Effector CD4-positive, alpha-beta T cell (primary cell): Measurements from ENCODE around the gene DDX47.
"Not testable (repeated sequence)": the region's sequence is repeated elsewhere in the genome, so short reads cannot be mapped to it uniquely, and the experiment has no call there.

Experiments used
- DNase-seq: peaks from one replicate; pipeline ENCODE4 v3.0.0-alpha.2; 2020

DDX47 gene

DNA sequence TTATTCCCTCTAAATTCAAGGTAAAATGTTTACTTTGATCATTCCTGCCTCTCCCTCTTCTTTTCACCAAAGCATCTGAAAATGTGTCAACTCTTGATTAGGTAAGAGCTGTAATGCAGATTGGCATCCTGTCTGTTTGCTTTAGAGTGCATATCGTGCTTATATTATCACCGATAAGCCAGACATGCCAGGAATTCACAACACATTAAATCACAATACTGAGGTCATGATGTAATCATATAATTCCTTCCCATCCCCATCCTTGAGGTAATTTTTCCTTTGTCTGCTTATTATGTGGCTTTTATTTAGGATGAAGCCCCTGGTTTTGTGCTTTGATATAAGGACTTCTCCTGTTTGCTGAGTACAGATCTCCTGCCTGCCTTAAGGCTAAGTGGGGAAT, 10.2 kb downstream of the DDX47 start:
- no peak for DNase-seq

DNA sequence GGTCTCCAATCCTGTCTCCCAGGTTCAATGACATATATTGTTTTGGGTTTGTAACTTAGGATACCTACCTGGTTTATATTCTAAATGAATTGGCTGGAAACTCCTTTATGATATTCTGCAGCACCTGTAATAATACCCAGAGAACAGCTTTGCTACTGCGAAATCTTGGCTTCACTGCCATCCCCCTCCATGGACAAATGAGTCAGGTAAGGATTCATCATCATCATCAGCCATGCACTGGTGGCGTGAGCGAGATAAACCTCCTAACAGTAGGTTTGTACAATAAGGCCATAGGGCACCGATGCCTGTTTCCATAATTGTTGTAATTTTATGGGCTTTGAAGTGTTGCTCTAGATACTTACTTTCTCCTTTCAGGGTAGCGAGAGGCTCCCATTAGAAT, 10.7 kb downstream of the DDX47 start:
- no peak for DNase-seq

DNA sequence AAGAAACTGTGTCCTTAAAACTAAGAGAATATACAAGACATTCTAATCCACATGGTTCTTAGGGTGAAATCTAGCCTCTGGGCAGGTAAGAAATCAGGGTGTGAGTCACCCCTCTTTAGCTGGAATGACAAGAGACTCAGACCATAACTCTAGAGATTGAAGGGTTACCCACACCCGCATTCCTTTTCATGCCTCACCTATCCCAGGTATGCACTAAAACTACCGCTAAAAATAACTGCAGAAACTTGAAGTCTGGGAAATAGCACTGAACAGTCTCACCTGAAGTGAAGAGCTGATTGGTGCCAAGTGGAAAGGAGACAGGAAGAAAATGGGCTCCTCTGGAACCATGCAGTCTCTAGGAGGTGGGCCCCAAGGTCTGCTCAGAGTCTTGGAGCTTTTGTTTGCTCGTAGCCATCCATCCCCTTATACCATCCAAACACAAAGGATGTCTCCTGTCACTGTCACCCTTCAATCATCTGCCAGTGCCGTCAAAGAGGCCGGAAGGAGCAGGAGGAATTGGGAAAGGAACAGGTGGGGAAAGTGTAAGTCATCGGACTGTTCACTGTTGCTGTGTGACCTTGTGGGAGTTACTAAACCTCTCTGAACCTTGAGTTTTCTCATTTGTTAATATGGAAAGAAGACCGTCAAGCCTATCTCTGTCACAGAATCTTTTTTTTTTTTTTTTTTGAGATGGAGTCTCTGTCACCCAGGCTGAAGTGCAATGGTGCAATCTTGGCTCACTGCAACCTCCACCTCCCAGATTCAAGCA, 22.4 kb downstream of the DDX47 start:
- no peak for DNase-seq

DNA sequence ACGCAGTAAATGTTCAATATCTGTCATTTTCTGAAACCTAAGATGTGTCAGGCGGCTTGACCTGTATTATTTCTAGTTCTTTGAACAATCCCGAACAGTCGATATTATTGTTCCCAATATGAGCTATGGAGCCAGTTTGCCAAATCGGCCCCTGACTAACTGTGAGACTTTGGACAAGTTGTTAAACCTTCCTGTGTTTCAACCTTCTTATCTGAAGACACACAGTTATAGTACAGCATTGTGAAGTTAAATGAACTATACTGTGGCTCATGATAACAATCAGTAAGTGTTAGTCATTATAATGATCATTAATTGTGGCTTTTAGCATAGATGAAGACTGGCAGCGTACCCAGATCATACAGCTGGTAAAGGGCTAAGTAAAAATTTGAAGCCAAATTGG, 23.4 kb downstream of the DDX47 start:
- no peak for DNase-seq

DNA sequence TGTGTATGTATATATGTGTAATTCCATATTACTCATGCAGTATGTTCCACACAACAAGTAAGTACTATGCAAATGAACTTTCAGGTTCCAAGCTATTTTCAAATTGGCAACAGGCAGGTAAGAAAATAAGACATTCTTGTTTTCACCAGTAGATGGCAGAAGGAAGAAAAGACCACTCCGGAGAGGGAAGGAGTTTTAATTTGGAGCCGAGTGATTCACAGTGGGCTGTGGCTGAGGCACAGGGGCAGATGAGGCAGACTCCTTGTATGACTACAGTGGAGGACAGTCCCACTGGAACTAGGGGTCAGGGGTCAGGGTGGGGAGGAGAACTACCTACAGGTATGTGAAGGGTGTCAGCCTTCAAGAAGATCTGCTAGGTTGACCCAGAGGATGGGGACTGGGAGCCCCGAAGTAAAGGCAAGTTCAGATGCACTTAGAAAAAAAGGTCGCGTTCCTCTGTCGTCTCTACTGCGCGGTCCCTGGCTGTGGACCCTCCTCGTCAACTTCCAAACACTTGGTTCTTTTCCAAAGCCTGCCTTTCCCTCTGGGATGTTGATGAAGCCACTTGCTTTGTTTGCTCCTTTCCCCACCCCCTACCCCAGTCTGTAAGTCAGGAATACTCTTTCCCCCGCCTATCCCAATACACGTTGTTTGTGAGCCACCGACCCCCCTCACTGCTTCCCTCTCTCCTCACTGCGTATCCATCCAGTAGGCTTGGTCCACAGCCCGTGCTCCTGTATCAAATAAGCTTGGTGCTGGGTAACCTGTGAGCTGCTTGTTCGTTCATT, 24.1 kb downstream of the DDX47 start:
- DNase-seq = no peak

DNA sequence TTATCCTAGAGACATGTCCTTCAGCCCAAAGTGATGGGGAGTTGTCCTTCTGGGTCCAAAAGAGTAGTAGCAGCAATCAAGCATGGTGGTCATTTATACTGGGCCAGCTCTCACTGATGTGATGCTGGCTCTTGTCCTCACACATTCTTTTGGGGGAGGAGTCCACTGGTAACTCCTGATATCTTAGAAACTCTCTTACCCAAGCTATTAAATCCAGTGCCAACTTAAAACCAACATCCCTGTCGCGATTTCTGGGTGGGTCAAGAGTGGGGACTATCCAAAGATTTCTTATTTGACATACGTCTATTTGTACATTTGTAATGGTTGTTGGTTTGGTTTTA, 24.6 kb downstream of the DDX47 start:
- DNase-seq = no peak

DNA sequence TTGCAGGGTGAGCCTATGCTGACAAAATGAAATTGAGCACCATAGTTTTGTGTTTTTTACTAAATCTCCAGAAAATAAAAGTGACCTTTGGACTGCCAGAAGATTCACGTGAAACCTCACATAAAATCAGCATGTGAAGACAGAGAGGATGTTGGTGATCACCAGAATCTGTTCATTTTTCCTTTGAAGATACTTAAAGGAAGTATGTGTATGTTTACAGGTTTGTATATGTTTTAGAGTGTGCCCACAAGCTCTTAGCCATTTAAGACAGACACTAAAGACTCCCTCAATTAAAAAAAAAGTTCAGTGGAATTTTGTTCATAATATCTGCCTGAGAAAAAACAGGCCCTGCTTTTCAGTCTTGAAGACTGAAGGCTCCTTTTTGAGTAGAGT, 25.9 kb downstream of the DDX47 start:
- DNase-seq = no peak

DNA sequence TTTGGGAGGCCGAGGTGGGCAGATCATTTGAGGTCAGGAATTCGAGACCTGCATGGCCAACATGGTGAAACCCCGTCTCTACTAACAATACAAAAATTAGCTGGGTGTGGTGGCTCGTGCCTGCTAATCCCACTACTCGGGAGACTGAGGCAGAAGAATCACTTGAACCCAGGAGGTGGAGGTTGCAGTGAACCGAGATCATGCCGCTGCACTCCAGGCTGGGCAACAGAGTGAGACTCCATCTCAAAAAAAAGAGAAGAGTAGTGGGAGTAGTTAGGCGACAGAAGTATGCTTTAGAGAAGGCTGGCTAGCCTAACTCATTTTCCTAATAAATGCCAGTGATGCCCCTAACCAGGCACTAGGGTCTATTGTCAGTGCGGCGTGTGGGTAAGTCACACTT, 26.3 kb downstream of the DDX47 start:
- DNase-seq = not testable (repeated sequence)

DNA sequence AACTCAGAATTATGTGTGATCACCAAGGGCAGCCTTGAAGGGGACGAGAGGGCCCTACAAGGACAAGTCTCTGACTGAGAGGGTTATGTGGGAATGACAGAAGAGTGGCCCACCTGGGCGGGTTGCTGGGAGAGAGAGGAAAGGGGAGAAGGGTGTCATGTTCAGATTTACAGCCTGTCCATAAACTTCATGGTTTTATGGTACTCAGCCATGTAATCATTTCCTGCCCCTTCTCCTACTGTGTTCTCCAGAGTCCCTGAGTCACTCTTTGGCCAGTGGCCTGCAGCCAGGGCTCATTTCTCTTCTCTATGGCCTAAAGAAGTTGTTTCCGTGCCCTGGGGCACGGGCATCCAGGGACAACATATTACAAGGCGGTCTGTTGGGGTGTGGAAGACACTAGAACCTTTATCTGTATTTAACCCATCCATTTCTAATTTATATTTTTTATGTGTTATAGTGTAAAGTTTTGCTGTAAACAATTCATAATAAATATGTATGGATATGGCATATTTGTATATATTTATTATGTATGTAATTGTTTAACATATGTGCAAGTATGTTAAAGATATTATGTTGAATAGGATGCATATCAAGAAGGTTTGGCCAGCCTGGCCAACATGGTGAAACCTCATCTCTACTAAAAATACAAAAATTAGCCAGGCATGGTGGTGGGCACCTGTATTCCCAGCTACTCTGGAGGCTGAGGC, 26.9 kb downstream of the DDX47 start:
- no peak for DNase-seq

DNA sequence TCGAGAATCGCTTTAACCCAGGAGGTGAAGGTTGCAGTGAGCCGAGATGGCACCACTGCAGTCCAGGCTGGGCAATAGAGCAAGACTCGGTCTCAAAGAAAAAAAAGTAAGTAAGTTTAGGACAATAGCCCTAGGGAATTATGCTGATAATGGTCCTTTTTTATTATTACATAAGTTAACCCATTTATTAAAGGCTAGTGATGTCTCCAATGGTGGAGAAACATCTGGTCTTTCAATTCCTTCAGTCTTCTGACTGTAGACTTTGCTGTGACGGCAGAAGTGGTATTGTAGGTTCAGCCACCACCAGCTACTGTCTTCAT, 27.4 kb downstream of the DDX47 start:
- no peak for DNase-seq

DNA sequence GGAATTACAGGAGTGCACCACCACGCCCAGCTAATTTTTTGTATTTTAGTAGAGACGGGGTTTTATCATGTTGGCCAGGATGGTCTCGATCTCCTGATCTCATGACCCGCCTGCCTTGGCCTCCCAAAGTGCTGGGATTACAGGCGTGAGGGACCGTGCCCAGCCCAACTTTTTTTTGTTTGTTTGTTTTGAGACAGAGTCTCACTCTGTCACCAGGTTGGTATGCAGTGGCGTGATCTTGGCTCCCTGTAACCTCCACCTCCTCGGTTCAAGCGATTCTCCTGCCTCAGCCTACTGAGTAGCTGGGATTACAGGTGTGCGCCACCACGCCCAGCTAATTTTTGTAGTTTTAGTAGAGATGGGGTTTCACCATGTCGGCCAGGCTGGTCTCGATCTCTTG, 28.3 kb downstream of the DDX47 start:
- not testable (repeated sequence) for DNase-seq

DNA sequence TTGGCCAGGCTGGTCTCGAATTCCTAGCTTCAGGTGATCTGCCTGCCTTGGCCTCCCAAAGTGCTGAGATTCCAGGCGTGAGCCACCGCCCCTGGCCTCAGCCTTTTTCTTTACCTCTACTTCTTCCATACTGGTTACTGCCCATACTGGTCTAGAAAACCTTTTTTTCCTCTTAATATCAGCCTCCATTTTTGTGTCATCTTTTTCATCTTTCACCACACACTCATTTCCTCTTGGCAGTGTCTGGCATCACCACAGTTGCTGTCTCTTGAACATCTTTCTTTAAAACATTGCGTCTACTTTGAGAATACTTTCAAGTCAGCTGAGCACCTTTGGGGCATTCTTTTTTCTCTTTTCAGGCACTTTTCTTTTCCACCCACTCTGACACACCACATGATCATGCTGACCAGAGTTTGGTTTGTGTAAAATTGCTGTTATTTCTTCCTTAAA, 32.7 kb downstream of the DDX47 start:
- no peak for DNase-seq

DNA sequence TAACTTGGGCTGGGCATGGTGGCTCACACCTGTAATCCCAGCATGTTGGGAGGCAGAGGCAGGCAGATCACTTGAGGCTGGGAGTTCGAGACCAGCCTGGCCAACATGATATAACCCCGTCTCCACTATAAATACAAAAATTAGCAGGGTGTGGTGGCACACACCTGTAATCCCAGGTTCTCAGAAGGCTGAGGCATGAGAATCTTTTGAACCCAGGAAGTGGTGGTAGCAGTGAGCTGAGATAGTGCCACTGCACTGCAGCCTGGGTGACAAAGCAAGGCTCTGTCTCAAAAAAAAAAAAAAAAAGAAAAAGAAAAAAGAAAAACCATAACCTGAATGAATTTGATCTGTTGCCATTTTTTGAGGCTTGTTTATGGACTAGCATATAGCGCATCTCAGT, 33.6 kb downstream of the DDX47 start:
- DNase-seq = not testable (repeated sequence)

DNA sequence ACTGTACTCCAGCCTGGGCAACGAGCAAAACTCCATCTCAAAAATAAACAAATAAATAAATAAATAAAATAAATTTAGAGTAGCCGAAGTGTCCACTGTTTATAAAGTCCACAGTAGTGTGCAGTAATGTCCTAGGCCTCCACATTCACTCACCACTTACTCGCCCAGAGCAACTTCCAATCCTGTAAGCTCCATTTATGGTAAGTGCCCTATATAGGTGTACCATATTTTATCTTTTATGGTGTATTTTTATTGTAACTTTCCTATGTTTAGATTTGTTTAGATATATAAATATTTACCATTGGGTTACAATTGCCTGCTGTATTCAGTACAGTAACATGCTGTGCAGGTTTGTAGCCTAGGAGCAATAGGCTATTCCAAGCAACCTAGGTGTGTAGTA, 40.3 kb downstream of the DDX47 start:
- no peak for DNase-seq

DNA sequence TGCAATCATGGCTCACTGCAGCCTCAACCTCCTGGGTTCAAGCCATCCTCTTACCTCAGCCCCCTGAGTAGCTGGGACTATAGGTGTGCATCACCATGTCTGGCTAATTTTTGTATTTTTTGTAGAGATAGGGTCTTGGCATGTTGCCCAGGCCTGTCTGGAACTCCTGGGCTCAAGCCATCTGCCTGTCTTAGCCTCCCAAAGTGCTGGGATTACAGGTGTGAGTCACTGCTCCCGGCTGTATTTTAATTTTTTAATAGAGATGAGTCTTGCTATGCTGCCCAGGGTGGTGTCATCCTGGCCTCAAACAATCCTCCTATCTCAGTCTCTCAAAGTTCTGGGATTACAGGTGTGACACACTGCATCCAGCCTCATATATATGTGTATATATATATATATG, 46.5 kb downstream of the DDX47 start:
- no peak for DNase-seq

DNA sequence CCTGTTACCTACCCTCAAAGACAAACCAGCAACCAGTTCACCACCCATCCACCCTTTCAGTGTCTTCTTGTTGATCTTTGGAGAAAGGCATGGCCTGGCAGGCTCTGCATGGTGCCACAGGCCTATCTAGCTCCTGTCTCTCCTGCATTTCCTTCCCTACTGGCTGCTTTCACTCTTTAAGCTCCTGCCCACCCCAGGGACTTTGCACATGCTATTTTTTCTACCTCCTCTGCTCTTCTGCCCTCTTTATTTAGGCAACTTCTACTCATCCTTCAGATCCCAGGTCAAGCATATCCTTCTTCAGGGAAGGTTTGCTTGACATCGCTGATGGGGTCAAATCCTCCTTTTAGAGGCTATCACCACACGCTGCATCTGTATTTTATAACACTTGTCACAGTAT, 51.1 kb downstream of the DDX47 start:
- no peak for DNase-seq

DNA sequence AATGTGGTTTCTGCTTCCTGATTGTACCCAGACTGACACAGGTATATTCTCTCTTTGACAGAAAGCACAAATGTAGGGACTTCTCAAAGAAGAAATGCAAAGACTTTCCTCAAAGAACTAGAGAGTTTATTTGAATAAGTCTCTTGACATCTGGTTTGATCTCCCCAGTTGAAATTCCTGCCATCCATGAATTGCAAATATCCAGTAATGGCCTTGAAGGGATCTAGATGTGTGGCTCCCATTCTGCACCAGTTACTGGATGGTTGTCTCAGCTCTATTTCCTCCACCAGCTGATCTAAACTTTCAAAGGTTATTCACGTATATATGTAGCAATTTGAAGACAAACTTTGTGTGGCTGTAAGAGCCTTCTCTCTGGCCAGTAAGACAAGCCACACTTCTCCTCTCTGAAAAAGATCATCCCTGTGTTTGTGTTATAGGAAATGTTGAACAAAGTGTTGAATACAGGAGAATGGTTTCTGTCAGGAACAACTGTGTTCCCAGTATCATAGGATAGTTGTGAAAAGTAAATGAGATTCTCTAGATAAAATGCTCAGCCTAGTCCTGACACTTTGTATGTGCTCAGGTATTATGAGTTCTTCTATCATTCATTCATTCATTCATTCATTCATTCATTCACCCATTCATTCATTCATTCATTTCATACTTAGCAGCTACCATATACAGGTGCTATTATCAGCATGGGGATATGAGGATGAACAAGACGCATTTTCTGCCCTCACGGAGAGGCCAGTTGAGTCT, 55.5 kb downstream of the DDX47 start:
- no peak for DNase-seq

DNA sequence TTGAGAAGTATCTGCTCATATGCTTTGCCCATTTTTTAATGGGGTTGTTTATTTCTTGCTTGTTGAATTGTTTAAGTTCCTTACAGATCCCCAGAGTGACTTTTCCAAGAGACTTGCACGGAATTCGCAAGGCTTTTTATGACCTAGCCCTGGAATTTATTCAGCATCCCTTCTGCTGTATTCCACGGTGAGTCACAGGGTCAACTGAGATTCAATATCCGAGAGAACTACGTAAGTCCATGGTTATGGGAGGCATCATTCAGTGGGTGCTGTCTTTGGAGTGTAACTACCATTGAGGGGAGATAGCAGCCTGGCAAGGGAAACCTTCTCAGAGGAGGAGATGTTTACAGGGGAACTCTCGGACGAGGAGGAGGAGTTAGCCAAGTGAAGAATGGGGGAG, 57.3 kb downstream of the DDX47 start:
- DNase-seq = no peak

DNA sequence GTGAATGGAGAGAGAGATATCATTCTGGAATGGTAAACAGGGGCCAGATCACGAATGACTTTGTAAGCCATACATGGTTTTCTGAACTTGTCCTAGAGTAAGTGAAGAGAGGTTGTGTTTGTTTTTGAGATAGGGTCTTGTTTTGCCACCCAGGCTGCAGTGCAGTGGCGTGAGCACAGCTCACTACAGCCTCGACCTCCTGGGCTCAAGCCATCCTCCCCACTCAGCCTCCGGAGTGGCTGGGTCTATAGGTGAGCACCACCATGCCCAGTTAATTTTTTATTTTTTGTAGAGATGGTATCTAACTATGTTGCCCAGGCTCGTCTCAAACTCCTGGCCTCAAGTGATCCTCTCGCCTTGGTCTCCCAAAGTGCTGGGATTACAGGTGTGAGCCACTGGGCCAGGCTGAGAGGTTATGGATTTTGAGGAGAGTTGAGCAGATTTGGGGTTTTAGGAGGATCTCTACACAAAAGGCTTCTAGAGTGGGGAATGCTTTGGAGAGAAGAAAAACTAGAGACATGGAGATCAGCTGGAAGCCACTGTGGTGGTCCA, 58.5 kb downstream of the DDX47 start:
- no peak for DNase-seq

DNA sequence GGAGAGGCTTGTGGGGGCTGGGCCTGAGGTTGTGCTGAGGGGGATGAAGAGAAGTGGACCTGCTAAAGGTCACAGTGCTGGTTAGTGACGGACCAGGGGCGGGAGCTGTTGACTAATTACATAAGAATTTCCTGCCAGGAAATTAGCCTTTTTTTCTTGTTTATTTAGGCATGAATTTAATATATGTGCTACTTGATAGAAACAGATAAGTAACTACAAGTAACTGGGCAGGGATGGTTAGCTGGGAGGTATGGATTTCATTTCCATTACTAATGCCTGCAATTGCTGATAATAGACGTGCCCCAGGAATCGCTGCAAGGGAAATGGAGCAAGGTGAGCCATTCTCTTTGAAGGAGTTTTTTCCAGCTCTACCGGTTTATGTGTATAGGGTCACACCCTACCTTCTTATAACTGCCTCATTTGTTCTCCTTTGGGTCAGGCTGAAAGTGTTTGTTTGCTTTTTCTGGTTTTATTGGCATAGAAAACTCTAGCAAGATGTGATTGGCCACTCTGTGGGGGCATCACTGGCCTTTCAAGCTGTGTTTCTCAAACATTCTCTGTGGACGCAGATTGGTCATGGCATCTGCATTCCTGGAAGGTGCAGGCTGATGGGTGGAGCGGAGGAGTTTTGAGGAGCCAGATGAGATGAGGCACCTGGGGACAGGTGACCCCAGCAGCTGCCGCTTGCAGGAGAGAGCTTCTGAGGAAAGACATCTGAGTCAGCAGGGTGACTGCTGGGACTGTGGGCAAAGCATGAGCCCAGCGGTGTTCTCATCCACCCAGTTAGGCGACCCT, 59.2 kb downstream of the DDX47 start:
- DNase-seq = no peak

DNA sequence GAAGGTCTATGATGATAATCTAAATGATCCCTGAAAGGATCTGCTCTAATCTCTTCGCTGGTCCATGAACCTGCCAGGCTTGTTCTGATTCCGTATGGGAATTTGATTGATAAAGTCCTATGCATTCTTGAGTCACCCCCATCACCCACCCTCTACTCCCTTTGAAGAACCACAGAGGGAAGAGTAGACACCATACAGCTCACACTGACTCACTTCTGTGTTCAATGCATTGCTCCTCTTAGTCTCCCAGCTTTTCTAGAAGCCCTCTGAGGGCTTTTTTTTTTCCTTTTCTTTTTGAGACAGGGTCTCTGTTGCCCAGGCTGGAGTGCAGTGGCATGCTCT, 59.8 kb downstream of the DDX47 start:
- no peak for DNase-seq

DNA sequence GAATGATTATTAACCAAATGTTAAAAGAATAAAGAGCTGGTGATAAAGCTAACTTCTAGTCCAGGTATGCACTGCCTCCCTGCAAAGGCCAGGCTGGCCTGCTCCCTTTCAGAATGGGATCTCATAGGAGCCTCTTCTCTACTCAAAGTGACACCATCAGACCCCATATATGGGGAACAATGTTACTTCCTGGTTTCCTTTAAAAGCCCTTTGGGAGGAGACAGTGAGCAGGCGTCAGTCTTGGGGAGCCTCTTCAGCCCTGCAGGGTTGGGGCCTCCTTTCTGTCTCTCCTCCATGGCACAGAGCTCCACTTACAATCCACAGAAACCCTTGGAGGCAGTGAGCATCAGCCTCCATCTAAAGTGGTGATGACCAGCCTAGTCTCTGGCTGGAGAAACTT, 60.9 kb downstream of the DDX47 start:
- DNase-seq = no peak
